Measurements from ENCODE around the gene PPP1R3G. TPM values are rescaled to one million over a fixed set of nuclear protein-coding genes. Genes with fewer than 3 reads are reported as not detected.

PPP1R3G gene
- total RNA-seq, result 0.27 and 1.2 TPM in 2 replicates

DNA sequence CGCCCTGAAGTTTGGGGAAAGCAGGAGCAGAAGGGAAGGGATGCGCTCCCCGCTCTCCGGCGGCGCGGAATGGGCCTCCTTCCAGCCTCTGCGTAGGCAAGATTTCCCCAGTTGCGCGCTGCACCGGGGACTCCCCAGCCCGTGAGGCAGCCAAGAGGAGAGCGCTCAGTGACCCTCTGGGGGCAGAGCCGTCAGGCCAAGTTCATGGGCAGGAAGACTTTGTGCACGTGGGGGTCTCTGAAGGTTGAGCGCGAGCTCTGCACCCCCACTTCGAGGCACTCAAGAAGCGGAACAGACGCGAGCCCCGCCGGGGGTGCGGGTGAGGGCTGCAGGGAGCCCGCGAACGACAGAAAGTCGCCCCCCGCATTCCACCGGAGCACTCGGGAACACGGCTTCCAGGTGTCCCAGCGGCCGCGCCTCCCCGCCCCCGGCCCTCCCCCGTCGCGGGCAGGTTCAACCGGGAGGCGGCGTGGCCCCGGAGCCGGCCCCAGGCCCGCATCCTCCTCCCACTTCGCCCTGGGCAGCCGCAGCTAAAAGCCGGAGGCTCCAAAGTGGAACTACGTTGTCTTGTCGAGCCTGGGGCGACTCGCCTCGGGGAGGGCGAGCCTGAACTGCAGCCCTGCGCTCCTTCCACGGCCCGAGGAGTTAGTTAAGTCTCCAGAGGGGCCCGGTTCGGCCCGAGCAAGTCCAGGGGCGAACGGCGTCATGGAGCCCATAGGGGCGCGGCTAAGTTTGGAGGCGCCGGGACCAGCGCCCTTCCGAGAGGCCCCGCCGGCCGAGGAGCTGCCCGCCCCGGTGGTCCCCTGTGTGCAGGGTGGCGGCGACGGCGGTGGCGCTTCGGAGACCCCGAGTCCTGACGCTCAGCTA lies at the start of gene PPP1R3G:
PPP1R3G (plus strand) TSS at position 561 of the 867 bp plus-strand sequence; CDS start at position 706, 145 bp downstream.

Other genes with a start within 250 kb of the PPP1R3G start
- 12.3 and 16.3 TPM in 2 replicates for gene RPP40, start 81.3 kb upstream of the PPP1R3G start, total RNA-seq
- gene LYRM4, start 175.6 kb downstream of the PPP1R3G start, total RNA-seq, result 21.5 and 26.9 TPM in 2 replicates
- 29.7 and 34.9 TPM in 2 replicates for gene FARS2, start 176.2 kb downstream of the PPP1R3G start, total RNA-seq

Measured in endothelial cell of coronary artery (primary cell).